ENCODE data around the gene ZNF629. TPM values are rescaled to one million over a fixed set of nuclear protein-coding genes. Genes with fewer than 3 reads are reported as not detected.

Gene ZNF629
- polyA plus RNA-seq, 1 of the 3 experiments (the other 2 are of a cell fraction): 4.7 TPM

GRCh38 chr16:30783280-30784109 lies 3.5 kb downstream of the ZNF629 start:
- ChIA-PET POLR2A (interaction anchor here (1.0 to 2.0 kb wide), 2 partner anchors 9 to 22 kb away, joined by 4 to 10 read pairs; no protein-coding TSS in a partner anchor), CTCF (interaction anchor here (0.5 kb wide), 1 partner anchor 16 kb away, joined by 3 read pairs; no protein-coding TSS in a partner anchor)
- peaks cover 47% of the 10 kb centered on the region for H3K79me2 ChIP-seq (ENCODE audit: insufficient read depth)

GRCh38 chr16:30782486-30783279 lies 4.3 kb downstream of the ZNF629 start:
- H3K36me3 ChIP-seq (replicated peaks in 1 of 2; ENCODE audit: control insufficient read depth in 1 of 2, insufficient read depth in 2 of 2, low read length in 1 of 2): peaks cover 8 to 52% of the 10 kb centered on the region in 2 experiments
- no peaks in the 10 kb centered on the region for H3K9me3 ChIP-seq
- no peak for DNase-seq
- H4K20me1 ChIP-seq (ENCODE audit: insufficient read depth): no peaks in the 10 kb centered on the region
- H3K4me1 ChIP-seq (ENCODE audit: control insufficient read depth in 1 of 2, insufficient read depth in 2 of 2, low read depth in 1 of 2, low read length in 1 of 2): peaks cover 2 to 18% of the 10 kb centered on the region in 2 experiments; a peak in 2 of 4 replicates
- H3K79me2 ChIP-seq (ENCODE audit: insufficient read depth): peaks cover 42% of the 10 kb centered on the region
- ChIA-PET POLR2A (interaction anchor here (1.0 to 2.0 kb wide), 2 partner anchors 10 to 23 kb away, joined by 4 to 10 read pairs; no protein-coding TSS in a partner anchor), CTCF (interaction anchor here (1.0 kb wide), 1 partner anchor 18 kb away, joined by 3 read pairs; no protein-coding TSS in a partner anchor)
- TF ChIP-seq MEF2A (IDR thresholded peaks at IDR 0.05; ENCODE audit: borderline replicate concordance, low read depth) (no peak), FOSL2 (IDR thresholded peaks at IDR 0.05; ENCODE audit: borderline replicate concordance, low read depth) (no peak), REST (IDR thresholded peaks at IDR 0.05; ENCODE audit: low read depth, low read length) (no peak), ZBTB33 (IDR thresholded peaks at IDR 0.05; ENCODE audit: borderline replicate concordance, low read depth) (no peak), PBX3 (IDR thresholded peaks at IDR 0.05) (no peak), FOXJ3 (CRISPR knock-in tag; IDR thresholded peaks at IDR 0.05) (no peak), MXI1 (IDR thresholded peaks at IDR 0.05; ENCODE audit: low read depth, low read length) (no peak)
- peaks cover 15% of the 10 kb centered on the region for H3F3A ChIP-seq (replicated peaks; ENCODE audit: insufficient read depth)
- 97% methylated on average over 41 of the region's 63 CpGs for WGBS (ENCODE audit: low lambda C conversion rate)
- H3K27ac ChIP-seq (ENCODE audit: low read depth in 2 of 2, low read length in 1 of 2): no peak overlapping the region
- no peaks in the 10 kb centered on the region for H3K9me2 ChIP-seq
- no peaks in the 10 kb centered on the region for H3K27me3 ChIP-seq (ENCODE audit: insufficient read depth)
- no peak overlapping the region for H3K4me3 ChIP-seq (ENCODE audit: low read depth in 2 of 2, low read length in 1 of 2)
- H3K4me2 ChIP-seq: no peak overlapping the region
- no peak overlapping the region for H3K9ac ChIP-seq
- no peak overlapping the region for H2AFZ ChIP-seq (ENCODE audit: low read depth)

More at GRCh38 chr16:30783280-30784109, 3.5 kb downstream of the ZNF629 start:
- Histone ChIP-seq H3K9ac (no peak overlapping the region), H4K20me1 (ENCODE audit: insufficient read depth) (no peaks in the 10 kb centered on the region), H3K27ac (ENCODE audit: low read depth in 2 of 2, low read length in 1 of 2) (no peak overlapping the region), H3K4me2 (no peak overlapping the region), H3K4me1 (ENCODE audit: control insufficient read depth in 1 of 2, insufficient read depth in 2 of 2, low read depth in 1 of 2, low read length in 1 of 2) (peaks cover 6 to 17% of the 10 kb centered on the region in 2 experiments; a peak in 2 of 4 replicates), H3K9me3 (no peaks in the 10 kb centered on the region), H3K4me3 (ENCODE audit: low read depth in 2 of 2, low read length in 1 of 2) (no peak overlapping the region), H3F3A (replicated peaks; ENCODE audit: insufficient read depth) (peaks cover 10% of the 10 kb centered on the region), H3K36me3 (replicated peaks in 1 of 2; ENCODE audit: control insufficient read depth in 1 of 2, insufficient read depth in 2 of 2, low read length in 1 of 2) (peaks cover 8 to 52% of the 10 kb centered on the region in 2 experiments), H3K9me2 (no peaks in the 10 kb centered on the region), H3K27me3 (ENCODE audit: insufficient read depth) (no peaks in the 10 kb centered on the region), H2AFZ (ENCODE audit: low read depth) (no peak overlapping the region)
- no peak for DNase-seq
- WGBS (ENCODE audit: low lambda C conversion rate): 96% methylated on average over 32 of the region's 57 CpGs
- TF ChIP-seq SMC3 (IDR thresholded peaks at IDR 0.05; ENCODE audit: low read depth, low read length): no peak
- no peak for TF ChIP-seq EZH2phosphoT487 (IDR thresholded peaks at IDR 0.05; ENCODE audit: borderline replicate concordance, low read depth)
- TF ChIP-seq YY1 (IDR thresholded peaks at IDR 0.05; ENCODE audit: low read depth): no peak
- TF ChIP-seq FOXJ3 (CRISPR knock-in tag; IDR thresholded peaks at IDR 0.05): no peak
- TF ChIP-seq MEF2A (IDR thresholded peaks at IDR 0.05; ENCODE audit: borderline replicate concordance, low read depth): no peak

Data from SK-N-SH (cell line).